Endothelial cell of umbilical vein (primary cell): ENCODE data around the gene ITGB2. TPM values are rescaled to one million over a fixed set of nuclear protein-coding genes. Genes with fewer than 3 reads are reported as not detected.

Source experiments
- BruUV-seq: library from RNA; stranded (reverse); fragments of 400-500 nt; replicated peaks from 2 replicates; lab custom pipeline; 2021; lab: Mats Ljungman, UMichigan
- CTCF ChIA-PET: fragments of 300-600, 350-600 bp; sonication (Branson Sonifier 250); formaldehyde crosslinking; loops from one replicate; lab custom pipeline; 2021; ENCODE audit warnings: antibody characterized with exemption, inconsistent platforms; lab: Charles Lee
- POLR2A ChIA-PET: fragments of 300-600, 350-600 bp; sonication (Branson Sonifier 250); formaldehyde crosslinking; loops from one replicate; lab custom pipeline; 2021; ENCODE audit warnings: antibody characterized with exemption, inconsistent platforms; lab: Charles Lee
- DNase-seq: peaks from one replicate; pipeline ENCODE4 v3.0.0-alpha.2; 2011; ENCODE audit warnings: low read depth, low spot score
- FAIRE-seq: peaks from 2 replicates; lab custom pipeline; 2011; peaks lifted over from hg19 to GRCh38; lab: Jason Lieb, UNC
- H2AFZ ChIP-seq: 2 replicates; pipeline ENCODE4 v1.6.0; 2012; ENCODE audit warnings: low read depth, low read length, control low read depth, inconsistent platforms
- H3K27ac ChIP-seq: 2 replicates; pipeline ENCODE4 v1.5.1; 2011; ENCODE audit warnings: low read depth, mild to moderate bottlenecking, control low read depth, low read length, moderate library complexity; ENCODE audit not compliant: insufficient read depth
- H3K27me3 ChIP-seq, 2 experiments: 2 replicates each; pipeline versions ENCODE4 v1.6.0 to v1.6.1; 2011; ENCODE audit warnings: low read length in 2 of 2, mixed read lengths in 1 of 2; ENCODE audit not compliant: control insufficient read depth in 2 of 2, insufficient read depth in 2 of 2
- H3K36me3 ChIP-seq, 2 experiments: 2 replicates in 1 of 2; 3 replicates in 1 of 2; pipeline ENCODE4 v1.5.1; 2011; ENCODE audit warnings: low read length in 2 of 2, mild to moderate bottlenecking in 1 of 2, moderate library complexity in 1 of 2; ENCODE audit not compliant: control insufficient read depth in 2 of 2, insufficient read depth in 2 of 2; ENCODE audit errors: extremely low read depth in 1 of 2
- H3K4me1 ChIP-seq: 3 replicates; pipeline ENCODE4 v1.5.1; 2011; ENCODE audit warnings: mild to moderate bottlenecking, low read length; ENCODE audit not compliant: control insufficient read depth, insufficient read depth; ENCODE audit errors: extremely low read depth
- H3K4me2 ChIP-seq: 2 replicates; pipeline ENCODE4 v1.6.1; 2011; ENCODE audit warnings: low read length, control low read depth, mixed read lengths; ENCODE audit not compliant: insufficient read depth
- H3K4me3 ChIP-seq, 3 experiments: fragments of 200-600 bp in 1 of 3; sonication (generic), shearing (Covaris generic) in 1 of 3; replicated peaks in 1 of 3; 2 replicates each; pipeline ENCODE4 v1.5.1; 2011 to 2016; ENCODE audit warnings: control low read depth in 3 of 3, low read length in 3 of 3, mild to moderate bottlenecking in 2 of 3, inconsistent platforms in 1 of 3, low read depth in 1 of 3, moderate library complexity in 1 of 3; ENCODE audit not compliant: insufficient read depth in 1 of 3
- H3K79me2 ChIP-seq: 2 replicates; pipeline ENCODE4 v1.6.0; 2012; ENCODE audit warnings: low read length, inconsistent platforms; ENCODE audit not compliant: control insufficient read depth, insufficient read depth
- H3K9ac ChIP-seq: replicated peaks from 2 replicates; pipeline ENCODE3; 2011; ENCODE audit warnings: low read length, control low read depth; ENCODE audit not compliant: insufficient read depth; ENCODE audit errors: extremely low read depth
- H3K9me1 ChIP-seq: replicated peaks from 3 replicates; pipeline ENCODE4 v1.6.0; 2011; ENCODE audit warnings: mild to moderate bottlenecking, low read length; ENCODE audit not compliant: control insufficient read depth, insufficient read depth; ENCODE audit errors: extremely low read depth
- H3K9me3 ChIP-seq: replicated peaks from 2 replicates; pipeline ENCODE4 v1.5.1; 2012; ENCODE audit warnings: low read length, inconsistent platforms; ENCODE audit not compliant: control insufficient read depth, insufficient read depth
- H4K20me1 ChIP-seq: replicated peaks from 2 replicates; pipeline ENCODE3; 2011; ENCODE audit warnings: mild to moderate bottlenecking, low read length; ENCODE audit not compliant: control insufficient read depth, insufficient read depth; ENCODE audit errors: extremely low read depth
- CTCF ChIP-seq, 2 donors: IDR thresholded peaks; 1 replicate in 1 of 2; 2 replicates in 1 of 2; pipeline ENCODE4 v1.5.1; 2011; ENCODE audit warnings: low read length in 2 of 2, mild to moderate bottlenecking in 2 of 2, moderate library complexity in 2 of 2, control low read depth in 1 of 2, inconsistent platforms in 1 of 2, low read depth in 1 of 2; ENCODE audit not compliant: insufficient read depth in 1 of 2; ENCODE audit errors: extremely low read depth in 1 of 2
- EZH2 ChIP-seq: IDR thresholded peaks from 2 replicates; pipeline ENCODE4 v1.6.1; 2012; ENCODE audit warnings: borderline replicate concordance, low read depth, mild to moderate bottlenecking, moderate library complexity, low read length, inconsistent platforms; ENCODE audit not compliant: severe bottlenecking
- FOS ChIP-seq: IDR thresholded peaks from 2 replicates; pipeline ENCODE4 v1.6.1; 2011; ENCODE audit warnings: mild to moderate bottlenecking, low read length, moderate library complexity, borderline replicate concordance; ENCODE audit not compliant: insufficient read depth
- GATA2 ChIP-seq: IDR thresholded peaks from 2 replicates; pipeline ENCODE4 v1.7.0; 2011; ENCODE audit warnings: low read depth, mild to moderate bottlenecking, moderate library complexity, mixed read lengths, low read length; ENCODE audit not compliant: insufficient read length, insufficient read depth
- JUN ChIP-seq: IDR thresholded peaks from 2 replicates; pipeline ENCODE4 v1.6.1; 2011; ENCODE audit warnings: borderline replicate concordance, low read depth; ENCODE audit not compliant: insufficient read length, insufficient read depth
- MAX ChIP-seq: IDR thresholded peaks from 2 replicates; pipeline ENCODE4 v1.6.1; 2011; ENCODE audit not compliant: insufficient read depth, insufficient read length
- MYC ChIP-seq: IDR thresholded peaks from one replicate; pipeline ENCODE4 v1.6.1; 2011; ENCODE audit warnings: mild to moderate bottlenecking, low read depth, low read length
- POLR2A ChIP-seq: IDR thresholded peaks from 2 replicates; pipeline ENCODE4 v1.6.1; 2012; ENCODE audit warnings: low read depth, mild to moderate bottlenecking, control low read depth, low read length
- POLR2AphosphoS5 ChIP-seq: IDR thresholded peaks from 2 replicates; pipeline ENCODE4 v1.6.1; 2012; ENCODE audit warnings: low read depth, mild to moderate bottlenecking, control low read depth, low read length, moderate library complexity; ENCODE audit not compliant: insufficient read depth
- dilution Hi-C: fragments of 300-500 bp; cut with MboI; formaldehyde crosslinking; loops from one replicate; pipeline ENCODE4 v1.15.0; 2019; ENCODE audit warnings: low sequenced_read_pairs; ENCODE audit not compliant: extremely low pct_ligation_motif_present
- intact Hi-C: fragments of 100-400 bp; cut with micrococcal nuclease; formaldehyde crosslinking; loops from one replicate; pipeline ENCODE4 v1.10.0; 2022
- polyA plus RNA-seq, 4 experiments: library from polyadenylated mRNA; depleted of rRNA in 3 of 4; stranded (reverse) in 3 of 4; unstranded in 1 of 4; fragments of >200 nt; gene quantifications; 2 replicates each; pipeline versions ENCODE4 v1.2.1 to v1.2.3, GENCODE V29; 2011 to 2012; ENCODE audit warnings: missing spikeins in 1 of 4
- total RNA-seq: library from RNA; stranded (reverse); gene quantifications from 2 replicates; pipeline ENCODE4 v1.2.3, GENCODE V29; 2021

The ITGB2 gene
- total and polyA plus RNA-seq, 2 donors (not counting 3 experiments of a cell fraction or from before 2014, with no cell fraction given): 0.39 to 0.91 TPM

DNA sequence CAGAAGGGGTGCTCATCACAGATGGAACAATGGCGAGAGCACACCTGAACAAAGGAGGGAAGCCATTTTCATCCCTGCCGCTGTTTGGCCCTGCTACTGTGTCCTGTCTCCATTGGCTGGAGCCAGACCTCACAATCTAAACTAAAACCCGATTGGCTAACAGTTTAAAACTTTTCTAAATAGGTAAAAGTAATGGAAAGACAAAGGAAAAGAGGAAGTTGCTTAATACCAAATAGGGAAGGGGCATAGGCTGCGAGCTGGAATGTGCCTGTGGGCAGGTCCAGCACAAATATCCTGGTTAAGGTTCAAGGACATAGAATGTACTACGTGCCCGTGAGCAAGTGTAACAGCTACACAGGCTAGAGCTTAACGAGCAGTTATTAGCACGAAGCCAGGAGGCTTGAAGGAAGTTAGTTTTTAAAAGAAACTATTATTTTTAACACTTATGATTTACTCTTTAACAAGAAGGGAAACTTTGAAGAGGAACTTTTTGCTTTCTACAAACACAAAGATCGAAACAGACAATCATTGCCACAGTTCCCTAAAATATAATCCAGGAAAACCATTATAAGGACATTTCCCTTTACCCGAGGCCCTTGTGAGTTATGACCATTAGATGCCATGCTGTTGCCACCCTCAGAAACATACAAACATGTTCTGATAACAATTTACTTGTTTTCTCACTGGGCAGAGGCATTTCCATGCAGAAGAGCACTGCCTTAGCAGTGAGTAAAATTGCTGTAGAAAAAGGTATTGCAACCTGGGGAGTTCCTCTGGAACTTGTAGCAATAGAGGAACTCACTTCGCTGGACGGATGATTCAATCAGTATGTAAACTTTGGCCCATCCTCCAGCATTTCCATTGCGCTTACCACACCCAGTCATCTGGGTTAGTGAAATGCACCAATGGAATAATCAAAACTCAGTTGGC is 42.4 kb downstream of the ITGB2 start:
- H3K9me1 ChIP-seq: no peaks in the 10 kb centered on the region
- DNase-seq: peak; percentile 42
- BruUV-seq: no TSS peak
- dilution Hi-C loops (no loop called here), intact Hi-C loops (no loop called here)
- FAIRE-seq: peak; percentile 8
- H3K27ac ChIP-seq: peak overlapping the region; percentile 4
- H2AFZ ChIP-seq: peak overlapping the region; percentile 26
- H3K4me2 ChIP-seq: no peak overlapping the region
- POLR2A ChIA-PET: no interaction called here
- H3K36me3 ChIP-seq: no peaks in the 10 kb centered on the region
- no peak overlapping the region for H3K9ac ChIP-seq
- H3K27me3 ChIP-seq: no peaks in the 10 kb centered on the region
- no peak for TF ChIP-seq EZH2
- TF ChIP-seq FOS: no peak
- TF ChIP-seq POLR2AphosphoS5: no peak
- TF ChIP-seq MAX: no peak
- TF ChIP-seq MYC: no peak
- TF ChIP-seq CTCF (IDR thresholded peaks at IDR 0.05; ENCODE audit: extremely low read depth in 1 of 2, insufficient read depth in 1 of 2, low read depth in 1 of 2, low read length in 2 of 2): no peak
- no peak for TF ChIP-seq GATA2
- TF ChIP-seq POLR2A: no peak
- TF ChIP-seq JUN: no peak
- H4K20me1 ChIP-seq: no peaks in the 10 kb centered on the region
- H3K4me3 ChIP-seq: no peak overlapping the region
- CTCF ChIA-PET: interaction anchor here (1.0 to 7.1 kb wide), 4 partner anchors 16 to 85 kb away, joined by 3 to 47 read pairs (median 4); no protein-coding TSS in a partner anchor
- peaks cover 2% of the 10 kb centered on the region for H3K79me2 ChIP-seq
- no peaks in the 10 kb centered on the region for H3K9me3 ChIP-seq
- H3K4me1 ChIP-seq: peaks cover 62% of the 10 kb centered on the region
